ENCODE data around the gene TMEM151B. TPM values are rescaled to one million over a fixed set of nuclear protein-coding genes. Genes with fewer than 3 reads are reported as not detected.

The TMEM151B gene
- total and polyA plus RNA-seq, 2 donors (not counting 1 experiment from before 2014, with no cell fraction given) = 0.01 to 0.10 TPM

GRCh38 chr6:44303842-44304241 lies 33.6 kb downstream of the TMEM151B start:
- no peak for ATAC-seq (ENCODE audit: low read depth)
- no peak overlapping the region for H2AFZ ChIP-seq (ENCODE audit: insufficient read depth, low read depth, low read length, poor library complexity, severe bottlenecking)
- peaks cover 0 to 63% of the 10 kb centered on the region in 2 experiments for H3K36me3 ChIP-seq (replicated peaks in 1 of 2; ENCODE audit: control extremely low read depth in 1 of 2, control insufficient read depth in 1 of 2, extremely low read depth in 1 of 2, insufficient read depth in 2 of 2, low read length in 1 of 2)
- DNase-seq = no peak
- intact Hi-C loops (cut with micrococcal nuclease) = loop anchor here (1.0 kb wide), 3 partner anchors 36 to 208 kb away; no protein-coding TSS in a partner anchor
- H3K9ac ChIP-seq (ENCODE audit: low read length) = no peak overlapping the region
- TF ChIP-seq CTCF (IDR thresholded peaks at IDR 0.05) (no peak), EZH2 (IDR thresholded peaks at IDR 0.05; ENCODE audit: borderline replicate concordance, insufficient read depth, low read depth, low read length, poor library complexity, severe bottlenecking) (no peak)
- H3K4me3 ChIP-seq (ENCODE audit: control extremely low read depth in 1 of 5, extremely low read depth in 1 of 5, insufficient read depth in 1 of 5, low read depth in 2 of 5, low read length in 4 of 5) = no peak overlapping the region
- H3K4me1 ChIP-seq (ENCODE audit: control insufficient read depth in 2 of 2, insufficient read depth in 2 of 2, low read length in 2 of 2) = no peaks in the 10 kb centered on the region
- no peaks in the 10 kb centered on the region for H3K27me3 ChIP-seq (replicated peaks in 1 of 4; ENCODE audit: control extremely low read depth in 1 of 4, control insufficient read depth in 3 of 4, insufficient read depth in 4 of 4, low read length in 3 of 4)
- Mint-ChIP-seq H3K9me3 (ENCODE audit: insufficient read depth) (no peaks in the 10 kb centered on the region), H3K4me3 (no peak overlapping the region), H3K27ac (no peak overlapping the region), H3K27me3 (no peaks in the 10 kb centered on the region), H3K4me1 (no peaks in the 10 kb centered on the region)
- CTCF ChIA-PET = interaction anchor here (0.7 to 9.6 kb wide), 6 partner anchors 9 to 207 kb away, joined by 3 to 107 read pairs (median 6); partner anchors contain the start of genes HSP90AB1, SLC29A1 and TMEM151B
- no peaks in the 10 kb centered on the region for H4K20me1 ChIP-seq (ENCODE audit: control insufficient read depth, insufficient read depth, low read length, poor library complexity, severe bottlenecking)
- no peak overlapping the region for H3K4me2 ChIP-seq (replicated peaks; ENCODE audit: low read depth, low read length, poor library complexity, severe bottlenecking)
- POLR2A ChIA-PET = no interaction called here
- WGBS (ENCODE audit: insufficient coverage) = 96% methylated on average over 6 of the region's 6 CpGs
- no peaks in the 10 kb centered on the region for H3K9me3 ChIP-seq (ENCODE audit: control extremely low read depth in 1 of 3, control insufficient read depth in 2 of 3, insufficient read depth in 1 of 3, low read length in 2 of 3)
- H3K79me2 ChIP-seq (ENCODE audit: control insufficient read depth, insufficient read depth, low read length) = no peaks in the 10 kb centered on the region
- no peak overlapping the region for H3K27ac ChIP-seq (ENCODE audit: low read length in 2 of 2)
